ENCODE data around the gene CDC25C. TPM values are rescaled to one million over a fixed set of nuclear protein-coding genes. Genes with fewer than 3 reads are reported as not detected.
"Not testable (repeated sequence)": the region's sequence is repeated elsewhere in the genome, so short reads cannot be mapped to it uniquely, and the experiment has no call there.

Gene CDC25C
- total RNA-seq, 1 donor from 2014 or later = not detected

DNA sequence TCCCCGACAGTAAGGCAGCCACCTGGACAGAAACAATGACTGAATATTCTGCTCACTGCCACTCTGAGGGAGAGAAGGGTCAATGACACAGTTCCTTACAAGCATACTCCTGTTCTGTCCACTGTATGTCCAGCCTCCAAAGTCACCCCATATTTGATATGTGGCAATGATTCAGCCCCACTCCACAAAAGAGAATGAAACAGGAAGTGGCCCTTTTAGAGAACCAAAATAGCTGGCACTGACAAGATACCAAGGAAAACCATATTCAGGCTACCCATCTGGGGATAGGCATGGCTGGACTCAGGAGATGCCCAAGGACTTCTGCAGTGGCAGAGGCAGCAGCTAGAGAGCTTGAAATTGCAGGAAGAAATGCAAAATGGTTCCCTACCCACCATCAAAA lies 44.4 kb downstream of the CDC25C start:
- DNase-seq (ENCODE audit: low spot score) = no peak
- intact Hi-C loops (cut with DNase I) = no loop called here
- ATAC-seq = no peak

DNA sequence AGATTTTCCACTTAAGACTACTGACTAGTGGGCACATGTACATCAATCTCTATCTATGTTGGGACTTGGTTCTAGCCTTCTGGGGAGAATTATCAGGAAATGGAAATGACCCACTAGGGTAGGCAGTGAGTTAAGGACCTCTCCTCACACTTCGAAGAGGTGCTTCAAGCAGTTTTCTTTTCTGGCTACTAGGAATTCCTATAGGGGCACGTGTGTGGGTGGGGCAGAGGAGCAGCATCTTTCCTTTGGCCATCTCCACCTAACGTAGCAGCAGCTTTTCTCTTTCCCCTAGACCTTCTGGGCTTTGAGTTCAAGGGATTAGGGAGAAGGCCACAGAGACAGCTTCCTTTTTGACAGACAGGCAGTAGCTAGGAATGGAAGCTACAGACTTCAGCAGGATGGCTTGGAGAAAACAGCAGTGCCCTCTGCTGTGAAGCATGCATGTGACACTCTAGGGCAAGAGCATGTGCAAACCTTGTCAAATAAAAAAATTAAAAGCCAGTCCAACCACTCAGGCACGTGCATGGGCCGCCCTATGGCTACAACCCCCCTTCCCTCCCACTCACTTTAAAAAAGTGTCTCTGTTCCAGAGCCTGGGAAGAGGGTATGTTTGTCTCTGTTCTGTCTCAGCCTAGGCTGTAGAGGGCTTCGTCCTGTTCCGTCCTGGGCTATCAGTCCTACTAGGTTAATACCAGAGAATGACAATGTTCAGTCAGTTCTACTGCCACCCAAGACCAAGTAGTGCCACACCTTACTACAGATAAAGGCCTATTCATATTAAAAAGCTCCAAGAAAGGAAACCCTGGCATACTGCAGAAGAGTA lies 48.5 kb downstream of the CDC25C start:
- DNase-seq (ENCODE audit: low spot score) = peak; percentile 64
- peak; percentile 92 for ATAC-seq
- intact Hi-C loops (cut with DNase I) = no loop called here

DNA sequence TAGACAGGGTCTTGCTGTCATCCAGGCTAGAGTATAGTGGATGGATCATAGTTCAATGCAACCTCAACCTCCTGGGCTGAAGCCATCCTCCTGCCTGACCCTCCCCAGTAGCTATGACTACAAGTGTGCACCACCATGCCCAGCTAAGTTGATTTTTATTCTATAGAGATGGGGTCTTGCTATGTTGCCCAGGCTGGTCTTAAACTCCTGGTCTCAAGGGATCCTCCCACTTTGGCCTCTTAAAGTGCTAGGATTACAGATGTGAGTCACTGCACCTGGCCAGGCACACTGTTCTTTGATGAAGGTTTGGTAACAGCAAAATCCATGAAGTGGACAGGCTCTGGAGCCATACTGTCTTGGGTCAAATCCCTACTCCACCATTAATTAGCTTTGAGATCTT lies 50.7 kb downstream of the CDC25C start:
- intact Hi-C loops (cut with DNase I) = no loop called here
- ATAC-seq (no peak), DNase-seq (ENCODE audit: low spot score) (no peak)

DNA sequence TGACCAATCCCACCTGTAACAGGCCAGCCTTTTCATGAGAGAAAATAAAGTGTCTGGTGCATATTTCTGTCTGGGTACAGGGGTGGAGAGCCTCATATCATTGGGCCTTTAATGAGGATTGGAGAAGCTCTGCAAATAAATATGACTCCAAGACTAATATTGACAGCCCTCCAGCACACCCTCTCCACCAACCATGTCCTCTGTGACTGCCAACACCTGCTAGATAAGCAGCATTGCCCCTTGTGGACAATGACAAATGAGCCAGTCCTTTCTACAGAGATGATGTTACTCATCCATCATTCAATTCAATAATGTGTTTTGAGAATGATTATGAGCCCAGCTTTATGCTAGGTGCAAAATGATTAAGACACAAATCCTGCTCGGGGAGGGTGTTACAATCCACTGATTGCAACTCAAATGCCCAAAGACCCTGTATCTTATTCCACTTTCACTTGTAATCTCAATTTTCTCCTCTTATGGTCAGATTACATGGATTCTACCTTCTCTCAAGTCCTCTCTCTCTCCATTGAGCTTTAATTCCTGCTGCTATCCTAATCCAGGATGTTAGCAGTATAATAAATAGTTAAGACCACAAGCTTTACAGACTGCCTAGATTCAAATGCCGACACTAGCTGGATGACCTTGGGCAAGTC lies 55.1 kb downstream of the CDC25C start:
- intact Hi-C loops (cut with DNase I) = loop anchor here (10.0 kb wide), 1 partner anchor 52 kb away; no protein-coding TSS in a partner anchor

DNA sequence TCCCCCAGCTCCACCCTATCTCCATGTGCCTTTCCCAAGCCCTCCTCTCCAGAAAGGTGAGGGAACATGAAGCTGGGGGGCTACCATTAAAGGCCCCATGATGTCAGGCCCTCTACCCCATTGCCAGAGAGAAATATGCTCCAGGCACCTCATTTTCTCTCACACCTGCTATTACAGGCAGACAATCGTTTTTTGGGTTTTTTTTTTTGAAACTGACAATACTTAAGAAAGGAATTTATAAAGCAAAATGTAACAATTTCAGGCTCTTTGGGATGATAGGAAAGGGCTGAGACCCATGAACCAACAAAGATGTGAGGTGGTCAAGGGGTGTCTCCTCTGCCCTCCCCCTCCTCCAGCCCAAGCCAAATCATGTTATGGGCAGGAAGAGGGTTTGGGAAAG lies 55.7 kb downstream of the CDC25C start:
- intact Hi-C loops (cut with DNase I) = loop anchor here (10.0 kb wide), 1 partner anchor 51 kb away; no protein-coding TSS in a partner anchor
- ATAC-seq (no peak), DNase-seq (ENCODE audit: low spot score) (no peak)

More for the DNA sequence above, 55.1 kb downstream of the CDC25C start:
- no peak for ATAC-seq
- no peak for DNase-seq (ENCODE audit: low spot score)

DNA sequence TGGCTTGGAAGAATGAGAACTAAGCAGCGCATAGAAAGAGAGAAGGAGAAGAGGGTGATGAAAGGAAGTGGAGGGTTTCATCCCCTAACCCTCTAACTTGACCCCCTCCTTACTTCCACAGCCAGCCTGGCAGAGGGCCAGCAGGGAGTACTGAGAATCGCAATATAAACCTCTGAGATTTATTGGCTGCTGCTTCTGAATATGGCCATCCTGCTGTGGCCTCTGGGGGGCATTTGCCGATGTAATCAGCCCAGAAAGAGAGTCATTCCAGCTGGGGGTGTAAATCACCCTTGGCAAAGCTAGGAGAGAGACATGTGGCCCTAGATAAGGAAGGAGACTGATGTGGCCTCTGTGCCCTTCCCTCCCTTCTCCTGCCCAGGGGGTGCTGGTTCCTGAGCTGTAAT lies 56.2 kb downstream of the CDC25C start:
- no peak for DNase-seq (ENCODE audit: low spot score)
- no peak for ATAC-seq
- intact Hi-C loops (cut with DNase I) = loop anchor here (10.0 kb wide), 1 partner anchor 51 kb away; no protein-coding TSS in a partner anchor

DNA sequence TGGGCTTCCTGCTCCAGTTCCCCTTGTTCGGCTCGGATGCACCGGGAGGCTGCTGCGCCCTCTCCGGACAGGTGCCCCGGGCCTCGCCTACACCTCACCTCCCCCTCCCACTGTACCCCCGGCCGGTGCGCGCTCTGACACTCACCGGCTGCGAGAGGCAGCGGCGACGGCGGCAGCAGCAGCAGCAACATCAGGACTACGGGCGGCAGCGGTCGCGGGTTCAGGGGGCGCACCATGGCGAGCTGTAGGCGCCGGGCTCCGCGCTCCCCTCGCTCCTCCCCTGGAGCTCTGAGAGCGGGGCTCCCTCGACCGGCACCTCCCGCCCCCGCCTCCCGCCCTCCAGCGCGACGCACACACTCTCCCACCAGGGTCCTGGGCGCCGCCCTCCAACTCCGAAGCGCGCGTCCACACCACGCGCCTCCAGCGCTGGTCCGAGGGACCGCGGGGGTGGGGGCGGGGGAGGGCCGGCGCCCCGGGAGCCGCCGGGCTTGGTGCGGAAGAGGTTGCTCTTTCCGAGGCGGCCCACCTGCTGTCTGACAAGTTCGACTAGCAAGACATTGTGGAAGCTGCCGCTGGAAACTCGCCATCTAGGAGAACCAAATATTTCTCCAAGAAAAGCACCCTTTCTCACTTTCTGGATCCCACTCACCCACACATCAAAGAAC lies 57.3 kb downstream of the CDC25C start, which contains the start of gene GFRA3:
Gene GFRA3, minus strand, starts transcription at position 433 of the 665 bp plus-strand sequence. Its CDS starts 197 bp downstream, at position 236.
- intact Hi-C loops (cut with DNase I) = loop anchor here (10.0 kb wide), 1 partner anchor 50 kb away; no protein-coding TSS in a partner anchor
- no peak for DNase-seq (ENCODE audit: low spot score)
- peak; percentile 60 for ATAC-seq

DNA sequence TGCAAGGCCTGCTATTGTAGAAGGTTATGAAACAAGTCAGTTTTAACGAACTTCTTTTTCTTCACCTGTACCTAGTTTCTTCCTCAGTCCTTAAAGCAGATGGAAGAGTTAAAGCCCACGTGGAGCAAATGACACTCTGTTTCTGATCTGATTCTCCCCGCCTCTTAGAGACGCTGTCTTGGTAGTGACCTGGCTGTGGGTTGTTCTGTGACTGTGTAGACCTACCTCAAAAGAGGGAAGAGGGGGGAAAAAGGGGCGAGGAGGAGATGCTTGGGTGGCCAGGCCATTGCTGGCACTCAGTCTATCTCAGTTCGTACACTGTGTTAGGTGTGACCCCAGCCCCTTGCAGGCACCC lies 57.8 kb downstream of the CDC25C start:
- ATAC-seq (peak; percentile 10), DNase-seq (ENCODE audit: low spot score) (no peak)
- intact Hi-C loops (cut with DNase I) = loop anchor here (10.0 kb wide), 1 partner anchor 49 kb away; no protein-coding TSS in a partner anchor

DNA sequence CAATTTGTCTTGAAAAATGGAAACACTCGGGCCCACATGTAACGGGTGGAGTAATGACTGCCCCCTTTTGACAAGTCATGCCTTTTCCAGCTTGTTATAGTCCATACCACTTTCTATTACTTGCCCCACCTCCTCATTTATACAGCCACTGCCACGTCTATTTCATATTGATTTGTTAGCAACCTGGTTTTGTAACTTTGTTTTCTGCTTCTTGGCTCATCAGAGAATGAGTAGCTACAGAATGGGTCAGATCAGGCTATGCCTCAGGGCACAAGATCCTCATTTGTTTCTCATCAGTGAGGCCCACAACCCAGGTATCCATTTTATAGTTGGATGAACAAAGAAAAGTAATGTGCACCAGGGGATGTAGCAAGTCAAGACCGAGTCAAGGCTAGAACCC lies 58.9 kb downstream of the CDC25C start:
- ATAC-seq = no peak
- intact Hi-C loops (cut with DNase I) = loop anchor here (10.0 kb wide), 1 partner anchor 48 kb away; no protein-coding TSS in a partner anchor
- no peak for DNase-seq (ENCODE audit: low spot score)

DNA sequence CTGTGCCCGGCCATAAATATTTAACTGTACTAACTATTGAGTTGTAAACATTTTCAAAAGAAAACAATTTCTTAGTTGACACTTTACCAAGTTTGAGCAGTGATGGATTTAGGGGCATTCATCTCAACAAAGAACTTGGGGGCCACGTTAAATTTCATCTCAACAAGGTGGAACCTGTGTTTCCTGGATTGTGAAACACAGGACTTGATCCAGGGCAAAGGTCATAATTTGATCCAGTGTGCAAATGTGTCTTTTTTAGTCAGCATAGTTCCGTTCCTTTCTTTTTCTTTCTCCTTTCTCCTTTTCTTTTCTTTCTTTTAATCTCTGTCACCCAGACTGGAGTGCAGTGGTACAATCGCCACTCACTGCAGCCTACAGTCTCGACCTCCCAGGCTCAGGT lies 60.3 kb downstream of the CDC25C start:
- no peak for ATAC-seq
- intact Hi-C loops (cut with DNase I) = loop anchor here (10.0 kb wide), 1 partner anchor 46 kb away; no protein-coding TSS in a partner anchor
- DNase-seq (ENCODE audit: low spot score) = no peak

DNA sequence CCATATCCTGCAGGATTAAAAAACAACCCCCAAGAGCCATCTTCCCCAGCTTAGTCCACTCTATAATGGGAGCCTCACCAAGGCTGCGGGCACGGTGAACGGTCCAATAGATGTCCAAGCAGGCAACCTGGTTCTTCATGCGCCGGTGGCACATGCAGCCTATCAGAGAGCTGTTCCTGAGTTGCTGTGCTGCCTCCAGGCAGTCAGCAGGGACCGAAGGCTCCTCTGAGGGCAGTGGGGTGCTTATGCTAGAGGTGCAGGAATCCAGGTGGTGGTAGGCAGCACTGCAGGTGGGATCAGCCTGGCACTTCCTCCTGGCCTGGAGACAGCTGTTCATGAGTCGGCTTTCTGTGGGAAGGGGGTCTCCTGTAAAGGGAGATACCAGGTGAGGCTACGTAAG lies 67.4 kb downstream of the CDC25C start:
- ATAC-seq = no peak
- DNase-seq (ENCODE audit: low spot score) = no peak
- intact Hi-C loops (cut with DNase I) = no loop called here

DNA sequence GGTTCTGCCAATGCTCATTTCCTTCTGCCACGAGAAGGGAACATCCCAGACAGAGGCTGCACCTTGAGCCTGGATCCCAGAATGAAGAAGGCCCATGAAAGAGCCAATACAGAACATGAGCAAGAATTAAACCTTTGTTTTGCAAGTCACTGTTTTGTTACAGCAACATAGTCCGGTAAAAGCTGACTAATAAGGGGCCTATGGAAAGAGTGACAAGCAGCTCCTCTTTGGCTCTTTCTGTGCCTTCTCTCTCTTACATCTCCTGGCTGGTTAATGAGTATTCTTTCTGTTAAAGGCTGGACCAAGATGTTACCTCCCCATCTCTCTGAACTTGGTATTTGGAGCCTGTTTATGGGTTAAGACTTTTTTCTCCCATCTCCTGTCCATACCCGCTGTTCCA lies 68.0 kb downstream of the CDC25C start:
- DNase-seq (ENCODE audit: low spot score) (no peak), ATAC-seq (no peak)
- intact Hi-C loops (cut with DNase I) = no loop called here

DNA sequence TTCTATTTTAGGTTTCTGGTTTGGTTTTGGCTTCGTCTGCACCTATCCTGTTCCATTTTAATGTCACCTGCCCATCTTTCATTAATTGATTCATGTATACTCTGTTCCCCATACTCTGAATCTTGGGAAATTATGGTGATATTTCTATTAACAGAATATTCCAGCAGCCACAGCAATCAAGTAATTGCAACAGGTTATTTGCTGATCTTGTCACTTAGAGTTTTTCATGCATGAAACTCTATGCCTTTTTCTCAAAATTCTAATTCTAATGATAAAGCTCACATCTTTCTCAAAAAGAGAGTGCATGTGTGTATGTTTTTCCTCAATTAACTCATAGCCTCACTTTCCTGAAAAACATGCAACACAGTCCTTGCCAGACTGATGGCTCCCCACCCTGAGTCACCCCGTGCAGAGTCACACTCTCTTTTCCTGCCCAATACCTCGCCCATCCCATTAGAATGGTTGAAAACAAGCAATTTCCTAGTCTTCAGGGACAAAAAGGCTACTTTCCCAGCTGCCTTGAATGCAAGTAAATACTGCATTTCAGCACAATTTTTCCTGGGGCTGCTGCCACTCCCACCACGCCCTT lies 72.8 kb downstream of the CDC25C start:
- intact Hi-C loops (cut with DNase I) = no loop called here
- ATAC-seq = no peak
- DNase-seq (ENCODE audit: low spot score) = no peak

DNA sequence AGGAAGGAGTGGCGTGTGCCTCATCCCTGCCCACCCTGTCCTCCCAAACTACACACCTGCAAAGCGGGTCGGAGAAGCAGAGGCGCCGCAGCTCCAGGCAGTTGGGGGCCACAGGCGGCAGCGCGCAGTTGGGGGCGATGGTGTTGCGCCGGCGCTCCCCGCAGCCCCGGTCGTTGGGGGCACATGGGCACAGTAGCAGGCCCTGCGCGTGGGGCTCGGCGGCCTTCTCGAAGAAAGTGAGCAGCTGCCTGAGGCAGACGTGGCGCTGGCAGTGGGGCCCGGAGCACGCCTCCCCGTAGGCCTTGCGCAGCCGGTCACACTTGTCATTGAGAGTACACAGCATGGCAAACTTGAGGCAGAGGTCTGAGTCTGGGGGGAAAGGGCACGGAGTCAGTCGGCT lies 74.0 kb downstream of the CDC25C start:
- DNase-seq (ENCODE audit: low spot score) (no peak), ATAC-seq (no peak)
- intact Hi-C loops (cut with DNase I) = no loop called here

DNA sequence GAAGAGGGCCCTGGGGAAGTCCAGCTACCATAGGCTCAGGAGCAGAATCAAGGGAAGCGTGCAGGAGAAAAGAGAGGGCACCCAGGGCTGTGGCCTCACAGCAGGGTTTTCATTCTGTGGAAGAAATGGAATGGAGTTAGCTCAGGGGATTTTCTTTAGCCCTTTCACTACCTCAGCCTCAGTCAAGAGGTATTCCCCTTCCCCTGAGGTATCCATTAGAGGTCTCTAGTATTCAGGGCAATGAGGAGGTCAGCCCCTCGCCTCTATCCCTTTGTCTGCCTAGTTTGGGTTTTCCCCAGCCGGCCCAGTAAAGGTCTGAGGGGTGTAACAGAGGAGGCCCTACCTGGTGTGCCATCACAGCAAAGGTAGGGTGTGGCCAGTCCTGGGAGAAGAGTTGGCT lies 78.7 kb downstream of the CDC25C start:
- DNase-seq (ENCODE audit: low spot score) (no peak), ATAC-seq (no peak)
- intact Hi-C loops (cut with DNase I) = no loop called here

DNA sequence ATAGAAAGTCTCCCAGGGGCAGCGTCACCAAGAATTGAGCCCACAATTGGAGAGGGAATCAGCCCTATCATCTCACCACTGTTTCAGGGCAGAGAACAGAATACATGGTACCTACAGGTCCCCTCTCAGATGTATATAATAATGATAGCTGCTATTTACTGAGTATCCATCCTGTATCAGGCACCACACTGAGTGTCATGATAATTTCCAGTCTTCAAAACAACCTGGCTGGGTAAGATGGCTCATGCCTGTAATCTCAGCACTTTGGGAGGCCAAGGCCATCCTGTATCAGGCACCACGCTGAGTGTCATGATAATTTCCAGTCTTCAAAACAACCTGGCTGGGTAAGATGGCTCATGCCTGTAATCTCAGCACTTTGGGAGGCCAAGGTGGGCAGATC lies 83.8 kb downstream of the CDC25C start:
- ATAC-seq; DNase-seq (ENCODE audit: low spot score); intact Hi-C loops (cut with DNase I): not testable (repeated sequence)

DNA sequence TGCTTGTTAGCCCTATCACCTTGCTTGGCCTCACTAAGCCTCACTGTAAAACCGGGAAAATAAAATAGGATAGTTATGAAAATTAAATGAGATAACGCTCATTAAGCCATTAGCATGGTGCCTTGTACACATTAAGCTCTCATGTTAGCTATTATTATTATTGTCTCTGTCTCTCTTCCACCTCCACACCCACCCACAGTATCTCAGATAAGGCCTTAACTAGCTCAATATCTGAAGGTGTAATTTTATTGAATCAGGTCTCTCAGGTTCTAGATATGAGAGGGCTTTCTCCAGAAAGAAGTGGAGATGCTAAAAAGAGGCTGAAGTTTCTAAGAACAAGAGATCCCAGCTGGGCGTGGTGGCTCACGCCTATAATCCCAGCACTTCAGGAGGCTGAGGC lies 84.8 kb downstream of the CDC25C start:
- intact Hi-C loops (cut with DNase I) = no loop called here
- ATAC-seq = no peak
- DNase-seq (ENCODE audit: low spot score) = no peak

DNA sequence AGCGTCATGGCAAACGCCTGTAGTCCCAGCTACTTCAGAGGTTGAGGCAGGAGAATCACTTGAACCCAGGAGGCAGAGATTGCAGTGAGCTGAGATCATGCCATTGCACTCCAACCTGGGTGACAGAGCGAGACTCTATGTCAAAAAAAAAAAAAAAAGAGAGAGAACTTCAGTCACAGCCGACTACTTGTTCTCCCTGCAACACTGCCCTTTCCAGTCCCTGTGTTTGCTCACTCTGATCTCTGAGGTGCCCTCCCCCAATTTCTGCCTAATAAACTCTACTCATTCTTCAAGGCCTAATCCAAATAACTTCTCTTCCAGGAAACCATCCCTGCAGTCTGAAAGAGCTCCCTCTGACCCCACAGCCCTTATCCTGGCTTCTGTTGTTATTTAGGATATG lies 85.3 kb downstream of the CDC25C start:
- intact Hi-C loops (cut with DNase I) = no loop called here
- DNase-seq (ENCODE audit: low spot score) (no peak), ATAC-seq (no peak)

DNA sequence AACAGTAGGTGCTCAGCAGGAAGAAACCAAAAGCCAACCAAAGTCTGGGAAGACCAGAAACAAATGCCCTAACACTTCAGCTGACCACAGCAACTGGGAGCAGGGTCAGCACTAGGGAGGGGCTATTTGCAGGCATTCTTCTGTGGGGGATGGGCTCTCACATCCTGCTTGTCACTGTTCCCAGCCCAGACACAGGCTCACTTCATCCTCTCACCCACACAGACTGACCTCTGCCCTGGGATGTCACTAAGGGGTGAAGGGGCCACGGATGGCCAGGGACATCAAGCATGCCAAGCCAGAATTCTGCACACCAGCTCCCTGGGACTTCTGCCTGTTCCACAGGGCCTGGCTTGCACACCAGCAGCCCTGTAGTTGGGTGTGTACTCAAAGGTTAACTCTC lies 85.9 kb downstream of the CDC25C start:
- DNase-seq (ENCODE audit: low spot score) (peak; percentile 73), ATAC-seq (peak; percentile 76)
- intact Hi-C loops (cut with DNase I) = no loop called here

Data from sciatic nerve (tissue), 2 donors.